Pancreas (tissue), 10 donors: ENCODE results near the gene USF3. TPM values are rescaled to one million over a fixed set of nuclear protein-coding genes. Genes with fewer than 3 reads are reported as not detected.
A peak's percentile ranks its signal among the peaks of the same experiment; 100 is the strongest.

ENCODE experiments used
- ATAC-seq, 4 donors: fragments of 200-7000 bp; cut with Tn5 transposase; one replicate each; pipeline versions ENCODE4 v1.8.0 to v1.9.1; 2020; ENCODE audit warnings: mild to moderate bottlenecking in 4 of 4, moderate library complexity in 4 of 4
- DNase-seq, 6 donors: peaks; one replicate each; pipeline ENCODE4 v3.0.0-alpha.2; 2020
- FAIRE-seq: peaks from 2 replicates; lab custom pipeline; 2012; peaks lifted over from hg19 to GRCh38; lab: Jason Lieb, UNC
- H3K27ac ChIP-seq, 4 donors: fragments of 200-600 bp; sonication (generic); 1 replicate in 3 of 4; 2 replicates in 1 of 4; pipeline versions ENCODE4 v1.5.0 to v1.8.0; 2020
- H3K27me3 ChIP-seq, 4 donors: fragments of 200-600 bp; one replicate each; pipeline ENCODE4 v1.8.0; 2021
- H3K36me3 ChIP-seq, 3 donors: fragments of 200-600 bp; sonication (generic) in 1 of 3; one replicate each; pipeline versions ENCODE4 v1.5.0 to v1.8.0; 2020 to 2021
- H3K4me1 ChIP-seq, 3 donors: fragments of 200-600 bp; one replicate each; pipeline ENCODE4 v1.8.0; 2021
- H3K4me3 ChIP-seq, 4 donors: fragments of 200-600 bp; sonication (generic) in 2 of 4; one replicate each; pipeline versions ENCODE4 v1.5.0 to v1.8.0; 2020 to 2021
- H3K9me3 ChIP-seq, 4 donors: fragments of 200-600 bp; one replicate each; pipeline ENCODE4 v1.8.0; 2021
- WGBS, 2 donors: extraction: QIAGEN DNeasy Blood & Tissue Kit; methylation state at CpG; one replicate each; pipeline ENCODE4 v1.1.7; 2013; 5-methylcytosine and 5-hydroxymethylcytosine counted together
- intact Hi-C, 3 donors: fragments of 100-400 bp; cut with DNase I; formaldehyde crosslinking; loops; one replicate each; pipeline versions ENCODE4 v1.11.1 to v1.14.2; 2022
- polyA plus RNA-seq, 2 donors: library from polyadenylated mRNA; stranded (reverse); fragments of 200-250 nt; gene quantifications; one replicate each; pipeline ENCODE4 v1.2.3, GENCODE V29; 2013
- total RNA-seq, 6 donors: library from RNA; stranded (reverse); fragmentation: NEBNext Ultra II Directional in 4 of 6; extraction: Animal tissue kit (Norgen Biotek cat#: 25700) in 4 of 6; gene quantifications; one replicate each; pipeline versions ENCODE4 v1.2.1 to v1.2.4, GENCODE V29; 2021 to 2023
- TF ChIP-seq, protein P1 (sequence below), 4 donors: fragments of 200-600 bp; sonication (generic) in 3 of 4; IDR thresholded peaks; one replicate each; pipeline versions ENCODE4 v1.5.0 to v1.8.0; 2021; ENCODE audit warnings: antibody characterized with exemption in 4 of 4
- donor health status: healthy with polysubstance abuse.
- donor health status: DM: no; HTN: no; CAD: no; lungs with moderate emphysema.
- donor health status: DM: no; HTN: no; CAD: no.
- donor health status: control.
- donor health status: control.
- donor health status: Bipolar disorder and iron deficiency.
- donor health status: DM: yes; HTN: yes; CAD: no.
- donor health status: DM: no; HTN: no; CAD: no.
- donor health status: DM: no; HTN: no; CAD: no.
- donor health status: DM: yes; HTN: yes; CAD: no.

The USF3 gene
- total and polyA plus RNA-seq, 8 donors, result 2.9 to 12.3 (median 9.0) TPM

DNA sequence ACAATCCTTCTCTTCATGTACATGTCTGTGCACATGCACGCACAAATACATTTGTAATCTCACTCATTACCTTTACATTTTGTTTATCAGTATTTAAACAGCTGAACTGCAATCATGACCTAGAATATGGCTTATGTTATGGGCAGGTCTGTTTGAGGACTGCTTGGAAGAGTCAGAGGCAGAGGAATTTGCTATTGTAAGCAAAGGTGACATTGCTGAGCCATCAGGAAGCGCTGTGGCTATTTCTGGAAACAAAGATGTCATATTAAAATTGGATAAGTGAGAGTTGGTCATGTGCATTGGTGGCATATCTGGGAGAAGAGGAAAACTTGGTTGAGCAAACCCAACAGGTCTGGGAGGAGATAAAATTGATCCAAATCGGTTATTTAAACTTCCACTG, 41.6 kb downstream of the USF3 start:
- Histone ChIP-seq H3K27me3 (no peaks in the 10 kb centered on the region), H3K4me3 (no peak overlapping the region), H3K27ac (no peak overlapping the region), H3K9me3 (no peaks in the 10 kb centered on the region), H3K4me1 (no peaks in the 10 kb centered on the region), H3K36me3 (peaks cover 2 to 5% (median 3%) of the 10 kb centered on the region in 3 donors)
- TF ChIP-seq, protein P1, sequence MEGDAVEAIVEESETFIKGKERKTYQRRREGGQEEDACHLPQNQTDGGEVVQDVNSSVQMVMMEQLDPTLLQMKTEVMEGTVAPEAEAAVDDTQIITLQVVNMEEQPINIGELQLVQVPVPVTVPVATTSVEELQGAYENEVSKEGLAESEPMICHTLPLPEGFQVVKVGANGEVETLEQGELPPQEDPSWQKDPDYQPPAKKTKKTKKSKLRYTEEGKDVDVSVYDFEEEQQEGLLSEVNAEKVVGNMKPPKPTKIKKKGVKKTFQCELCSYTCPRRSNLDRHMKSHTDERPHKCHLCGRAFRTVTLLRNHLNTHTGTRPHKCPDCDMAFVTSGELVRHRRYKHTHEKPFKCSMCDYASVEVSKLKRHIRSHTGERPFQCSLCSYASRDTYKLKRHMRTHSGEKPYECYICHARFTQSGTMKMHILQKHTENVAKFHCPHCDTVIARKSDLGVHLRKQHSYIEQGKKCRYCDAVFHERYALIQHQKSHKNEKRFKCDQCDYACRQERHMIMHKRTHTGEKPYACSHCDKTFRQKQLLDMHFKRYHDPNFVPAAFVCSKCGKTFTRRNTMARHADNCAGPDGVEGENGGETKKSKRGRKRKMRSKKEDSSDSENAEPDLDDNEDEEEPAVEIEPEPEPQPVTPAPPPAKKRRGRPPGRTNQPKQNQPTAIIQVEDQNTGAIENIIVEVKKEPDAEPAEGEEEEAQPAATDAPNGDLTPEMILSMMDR (IDR thresholded peaks at IDR 0.05), result no peak
- DNase-seq (no peak), ATAC-seq (no peak), FAIRE-seq (no peak)
- intact Hi-C loops, result no loop called here
- WGBS, 2 donors, result 53 to 54% methylated on average over 3 of the region's 3 CpGs

GRCh38 chr3:113654310-113654709, 42.1 kb downstream of the USF3 start:
- intact Hi-C loops, result no loop called here
- Histone ChIP-seq H3K4me1 (no peaks in the 10 kb centered on the region), H3K36me3 (peaks cover 0 to 3% (median 2%) of the 10 kb centered on the region in 3 donors), H3K9me3 (no peaks in the 10 kb centered on the region), H3K27me3 (no peaks in the 10 kb centered on the region), H3K4me3 (no peak overlapping the region), H3K27ac (no peak overlapping the region)
- TF ChIP-seq, protein P1 (IDR thresholded peaks at IDR 0.05), result no peak
- no peak for DNase-seq
- WGBS, 2 donors, result 80 to 86% methylated on average over 1 of the region's 1 CpG
- ATAC-seq, result no peak
- no peak for FAIRE-seq

GRCh38 chr3:113649174-113649845, 47.1 kb downstream of the USF3 start:
- TF ChIP-seq, protein P1 (IDR thresholded peaks at IDR 0.05), result no peak
- Histone ChIP-seq H3K36me3 (no peaks in the 10 kb centered on the region), H3K4me1 (no peaks in the 10 kb centered on the region), H3K4me3 (no peak overlapping the region), H3K27me3 (no peaks in the 10 kb centered on the region), H3K27ac (no peak overlapping the region), H3K9me3 (no peaks in the 10 kb centered on the region)
- intact Hi-C loops, result no loop called here
- DNase-seq (no peak), FAIRE-seq (no peak), ATAC-seq (no peak)
- 85 to 89% methylated on average over 6 of the region's 6 CpGs for WGBS, 2 donors

DNA sequence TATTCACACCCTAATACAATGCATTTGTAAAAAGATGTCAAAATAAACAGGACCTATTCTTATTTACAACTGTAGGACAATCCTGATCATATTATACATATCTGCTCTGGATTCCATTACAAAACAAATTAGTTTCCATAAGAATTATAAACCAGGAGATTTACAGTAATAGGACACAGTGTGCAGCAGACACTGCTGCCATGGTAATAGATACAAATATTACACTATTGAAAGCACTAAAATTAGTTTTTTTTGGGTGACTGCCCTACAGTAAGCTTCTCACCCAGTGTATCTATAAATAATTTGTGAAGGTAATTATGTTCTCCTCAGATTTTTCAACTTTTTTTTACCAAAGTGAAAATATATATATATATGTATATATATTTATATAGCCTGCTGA, 47.9 kb downstream of the USF3 start:
- TF ChIP-seq, protein P1 (IDR thresholded peaks at IDR 0.05), result no peak
- FAIRE-seq (peak; percentile 71), ATAC-seq (no peak), DNase-seq (no peak)
- Histone ChIP-seq H3K27me3 (no peaks in the 10 kb centered on the region), H3K36me3 (no peaks in the 10 kb centered on the region), H3K4me3 (no peak overlapping the region), H3K4me1 (no peaks in the 10 kb centered on the region), H3K9me3 (no peaks in the 10 kb centered on the region), H3K27ac (no peak overlapping the region)
- intact Hi-C loops, result no loop called here

GRCh38 chr3:113643583-113643982, 52.9 kb downstream of the USF3 start:
- no peak overlapping the region for H3K27ac ChIP-seq
- no peak for DNase-seq
- H3K9me3 ChIP-seq, result no peaks in the 10 kb centered on the region
- intact Hi-C loops, result no loop called here
- H3K36me3 ChIP-seq, result no peaks in the 10 kb centered on the region
- 96 to 99% methylated on average over 7 of the region's 7 CpGs for WGBS, 2 donors
- TF ChIP-seq, protein P1 (IDR thresholded peaks at IDR 0.05), result no peak
- no peak for ATAC-seq
- H3K4me3 ChIP-seq, result no peak overlapping the region
- H3K27me3 ChIP-seq, result no peaks in the 10 kb centered on the region
- no peaks in the 10 kb centered on the region for H3K4me1 ChIP-seq
- FAIRE-seq, result no peak
